Endothelial cell of umbilical vein (primary cell): ENCODE data around the gene TRABD2A.

Experiments
- CTCF ChIP-seq, 2 donors: IDR thresholded peaks; 1 replicate in 1 of 2; 2 replicates in 1 of 2; pipeline ENCODE4 v1.5.1; 2011; ENCODE audit warnings: low read length in 2 of 2, mild to moderate bottlenecking in 2 of 2, moderate library complexity in 2 of 2, control low read depth in 1 of 2, inconsistent platforms in 1 of 2, low read depth in 1 of 2; ENCODE audit not compliant: insufficient read depth in 1 of 2; ENCODE audit errors: extremely low read depth in 1 of 2
- EZH2 ChIP-seq: IDR thresholded peaks from 2 replicates; pipeline ENCODE4 v1.6.1; 2012; ENCODE audit warnings: borderline replicate concordance, low read depth, mild to moderate bottlenecking, moderate library complexity, low read length, inconsistent platforms; ENCODE audit not compliant: severe bottlenecking
- FOS ChIP-seq: IDR thresholded peaks from 2 replicates; pipeline ENCODE4 v1.6.1; 2011; ENCODE audit warnings: mild to moderate bottlenecking, low read length, moderate library complexity, borderline replicate concordance; ENCODE audit not compliant: insufficient read depth
- GATA2 ChIP-seq: IDR thresholded peaks from 2 replicates; pipeline ENCODE4 v1.7.0; 2011; ENCODE audit warnings: low read depth, mild to moderate bottlenecking, moderate library complexity, mixed read lengths, low read length; ENCODE audit not compliant: insufficient read length, insufficient read depth
- JUN ChIP-seq: IDR thresholded peaks from 2 replicates; pipeline ENCODE4 v1.6.1; 2011; ENCODE audit warnings: borderline replicate concordance, low read depth; ENCODE audit not compliant: insufficient read length, insufficient read depth
- MAX ChIP-seq: IDR thresholded peaks from 2 replicates; pipeline ENCODE4 v1.6.1; 2011; ENCODE audit not compliant: insufficient read depth, insufficient read length
- MYC ChIP-seq: IDR thresholded peaks from one replicate; pipeline ENCODE4 v1.6.1; 2011; ENCODE audit warnings: mild to moderate bottlenecking, low read depth, low read length
- POLR2A ChIP-seq: IDR thresholded peaks from 2 replicates; pipeline ENCODE4 v1.6.1; 2012; ENCODE audit warnings: low read depth, mild to moderate bottlenecking, control low read depth, low read length
- POLR2AphosphoS5 ChIP-seq: IDR thresholded peaks from 2 replicates; pipeline ENCODE4 v1.6.1; 2012; ENCODE audit warnings: low read depth, mild to moderate bottlenecking, control low read depth, low read length, moderate library complexity; ENCODE audit not compliant: insufficient read depth

GRCh38 chr2:84847326-84848050 lies 33.4 kb downstream of the TRABD2A start:
- TF ChIP-seq CTCF (IDR thresholded peaks at IDR 0.05; ENCODE audit: extremely low read depth in 1 of 2, insufficient read depth in 1 of 2, low read depth in 1 of 2, low read length in 2 of 2) = no peak
- no peak for TF ChIP-seq POLR2A
- TF ChIP-seq MYC = no peak
- TF ChIP-seq EZH2 = no peak
- no peak for TF ChIP-seq POLR2AphosphoS5
- TF ChIP-seq JUN = no peak
- TF ChIP-seq MAX = no peak
- TF ChIP-seq FOS = no peak
- no peak for TF ChIP-seq GATA2
